Gastrocnemius medialis (tissue), 4 donors: ENCODE data around the gene SHANK1. TPM values are rescaled to one million over a fixed set of nuclear protein-coding genes. Genes with fewer than 3 reads are reported as not detected.

Experiments
- ATAC-seq, 2 donors: fragments of 150-250 bp; one replicate each; pipeline ENCODE4 v1.9.1; 2016
- DNase-seq, 2 donors: peaks; one replicate each; pipeline ENCODE4 v3.0.0-alpha.2; 2019
- H3K27ac ChIP-seq, 4 donors: fragments of 200-600 bp; sonication (generic); 1 replicate in 1 of 4; 2 replicates in 3 of 4; pipeline ENCODE4 v1.5.1; 2016 to 2018; ENCODE audit warnings: mild to moderate bottlenecking in 2 of 4, moderate library complexity in 1 of 4
- H3K27me3 ChIP-seq, 3 donors: fragments of 200-600 bp; sonication (generic) in 2 of 3; 1 replicate in 1 of 3; 2 replicates in 2 of 3; pipeline versions ENCODE4 v1.5.1 to v1.6.0; 2016 to 2019; ENCODE audit warnings: mild to moderate bottlenecking in 1 of 3, moderate library complexity in 1 of 3
- H3K36me3 ChIP-seq, 2 donors: fragments of 200-600 bp; sonication (generic) in 1 of 2; one replicate each; pipeline ENCODE4 v1.5.1; 2017 to 2018
- H3K4me1 ChIP-seq, 2 donors: fragments of 200-600 bp; sonication (generic) in 1 of 2; one replicate each; pipeline ENCODE4 v1.5.1; 2016 to 2017; ENCODE audit warnings: mild to moderate bottlenecking in 2 of 2
- H3K4me3 ChIP-seq, 4 donors: fragments of 200-600 bp; sonication (generic) in 3 of 4; 1 replicate in 1 of 4; 2 replicates in 3 of 4; pipeline ENCODE4 v1.5.1; 2016 to 2019; ENCODE audit warnings: mild to moderate bottlenecking in 2 of 4
- H3K9me3 ChIP-seq, 3 donors: fragments of 200-600 bp; sonication (generic) in 2 of 3; 1 replicate in 1 of 3; 2 replicates in 2 of 3; pipeline ENCODE4 v1.5.1; 2016 to 2019
- POLR2A ChIP-seq, 2 donors: fragments of 450-650 bp; IDR thresholded peaks; one replicate each; pipeline ENCODE4 v1.6.1; 2017; ENCODE audit warnings: antibody characterized with exemption in 2 of 2, mild to moderate bottlenecking in 2 of 2, moderate library complexity in 2 of 2
- in situ Hi-C, 4 donors: fragments of 200-750 bp; cut with MboI; loops; one replicate each; pipeline versions ENCODE4 v1.15.0 to v1.8.0; 2017; ENCODE audit warnings: low sequenced_read_pairs in 4 of 4
- intact Hi-C: fragments of 100-400 bp; cut with DNase I; formaldehyde crosslinking; loops from one replicate; pipeline ENCODE4 v1.15.1; 2023; ENCODE audit warnings: low total_unique reads
- total RNA-seq, 4 donors: library from RNA; depleted of rRNA; stranded (reverse); fragments of >200 nt; gene quantifications; one replicate each; pipeline versions ENCODE4 v1.1.0 to v1.2.3, GENCODE V29; 2016
- TF ChIP-seq, protein P1 (sequence below), 5 experiments: fragments of 450-650 bp in 3 of 5; fragments of 200-600 bp in 2 of 5; sonication (generic) in 2 of 5; IDR thresholded peaks in 4 of 5; conservative IDR thresholded peaks in 1 of 5; 1 replicate in 4 of 5; 2 replicates in 1 of 5; pipeline ENCODE4 v1.5.1; 2016 to 2019; ENCODE audit warnings: antibody characterized with exemption in 5 of 5, mild to moderate bottlenecking in 3 of 5, moderate library complexity in 3 of 5

SHANK1 gene
- total RNA-seq, 4 donors from 2014 or later, result 0.68 TPM; not detected in 3

DNA sequence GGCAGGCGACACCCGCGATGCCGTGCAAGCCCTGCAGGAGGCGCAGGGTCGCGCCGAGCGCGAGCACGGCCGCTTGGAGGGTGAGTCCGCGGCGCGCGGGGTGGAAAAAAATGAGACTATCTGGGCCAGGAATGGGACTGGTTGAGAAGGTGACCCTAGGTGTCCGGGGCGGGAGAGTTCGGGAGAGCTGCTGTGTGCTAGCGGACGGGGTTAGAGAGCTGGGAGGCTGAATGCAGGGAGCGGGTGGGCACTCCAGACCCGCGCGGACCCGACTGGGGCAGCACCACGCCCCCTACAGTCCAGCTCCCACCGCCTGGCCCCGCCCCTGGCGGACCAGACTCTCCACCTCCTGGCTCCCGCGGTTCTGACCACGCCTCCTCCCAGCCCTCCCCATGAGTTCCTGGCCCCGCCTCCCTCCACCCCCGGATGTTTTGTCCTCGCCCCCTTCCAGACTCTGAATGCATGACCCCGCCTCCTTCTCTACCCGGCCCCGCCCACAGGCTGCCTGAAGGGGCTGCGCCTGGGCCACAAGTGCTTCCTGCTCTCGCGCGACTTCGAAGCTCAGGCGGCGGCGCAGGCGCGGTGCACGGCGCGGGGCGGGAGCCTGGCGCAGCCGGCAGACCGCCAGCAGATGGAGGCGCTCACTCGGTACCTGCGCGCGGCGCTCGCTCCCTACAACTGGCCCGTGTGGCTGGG lies 5.1 kb upstream of the SHANK1 start:
- Histone ChIP-seq H3K36me3 (no peaks in the 10 kb centered on the region), H3K9me3 (no peaks in the 10 kb centered on the region), H3K4me3 (peak overlapping the region; percentile 51 to 58 (median 56)), H3K4me1 (peaks cover 0 to 5% of the 10 kb centered on the region in 2 donors), H3K27me3 (peaks cover 19 to 52% (median 45%) of the 10 kb centered on the region in 3 donors), H3K27ac (peak overlapping the region; percentile 16 to 49 (median 28))
- ATAC-seq (peak; percentile 86 to 94), DNase-seq (peak; percentile 85 to 92)
- intact Hi-C loops (loop anchor here (1.0 to 2.0 kb wide), 2 partner anchors 58 to 80 kb away; no protein-coding TSS in a partner anchor), in situ Hi-C loops (no loop called here)
- TF ChIP-seq, protein P1, sequence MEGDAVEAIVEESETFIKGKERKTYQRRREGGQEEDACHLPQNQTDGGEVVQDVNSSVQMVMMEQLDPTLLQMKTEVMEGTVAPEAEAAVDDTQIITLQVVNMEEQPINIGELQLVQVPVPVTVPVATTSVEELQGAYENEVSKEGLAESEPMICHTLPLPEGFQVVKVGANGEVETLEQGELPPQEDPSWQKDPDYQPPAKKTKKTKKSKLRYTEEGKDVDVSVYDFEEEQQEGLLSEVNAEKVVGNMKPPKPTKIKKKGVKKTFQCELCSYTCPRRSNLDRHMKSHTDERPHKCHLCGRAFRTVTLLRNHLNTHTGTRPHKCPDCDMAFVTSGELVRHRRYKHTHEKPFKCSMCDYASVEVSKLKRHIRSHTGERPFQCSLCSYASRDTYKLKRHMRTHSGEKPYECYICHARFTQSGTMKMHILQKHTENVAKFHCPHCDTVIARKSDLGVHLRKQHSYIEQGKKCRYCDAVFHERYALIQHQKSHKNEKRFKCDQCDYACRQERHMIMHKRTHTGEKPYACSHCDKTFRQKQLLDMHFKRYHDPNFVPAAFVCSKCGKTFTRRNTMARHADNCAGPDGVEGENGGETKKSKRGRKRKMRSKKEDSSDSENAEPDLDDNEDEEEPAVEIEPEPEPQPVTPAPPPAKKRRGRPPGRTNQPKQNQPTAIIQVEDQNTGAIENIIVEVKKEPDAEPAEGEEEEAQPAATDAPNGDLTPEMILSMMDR (IDR thresholded peaks at IDR 0.05 in 4 of 5, conservative IDR thresholded peaks at IDR 0.05 in 1 of 5), result peak; percentile 20 to 67 (median 44)
- TF ChIP-seq POLR2A (IDR thresholded peaks at IDR 0.05), result peak; percentile 14 to 32

DNA sequence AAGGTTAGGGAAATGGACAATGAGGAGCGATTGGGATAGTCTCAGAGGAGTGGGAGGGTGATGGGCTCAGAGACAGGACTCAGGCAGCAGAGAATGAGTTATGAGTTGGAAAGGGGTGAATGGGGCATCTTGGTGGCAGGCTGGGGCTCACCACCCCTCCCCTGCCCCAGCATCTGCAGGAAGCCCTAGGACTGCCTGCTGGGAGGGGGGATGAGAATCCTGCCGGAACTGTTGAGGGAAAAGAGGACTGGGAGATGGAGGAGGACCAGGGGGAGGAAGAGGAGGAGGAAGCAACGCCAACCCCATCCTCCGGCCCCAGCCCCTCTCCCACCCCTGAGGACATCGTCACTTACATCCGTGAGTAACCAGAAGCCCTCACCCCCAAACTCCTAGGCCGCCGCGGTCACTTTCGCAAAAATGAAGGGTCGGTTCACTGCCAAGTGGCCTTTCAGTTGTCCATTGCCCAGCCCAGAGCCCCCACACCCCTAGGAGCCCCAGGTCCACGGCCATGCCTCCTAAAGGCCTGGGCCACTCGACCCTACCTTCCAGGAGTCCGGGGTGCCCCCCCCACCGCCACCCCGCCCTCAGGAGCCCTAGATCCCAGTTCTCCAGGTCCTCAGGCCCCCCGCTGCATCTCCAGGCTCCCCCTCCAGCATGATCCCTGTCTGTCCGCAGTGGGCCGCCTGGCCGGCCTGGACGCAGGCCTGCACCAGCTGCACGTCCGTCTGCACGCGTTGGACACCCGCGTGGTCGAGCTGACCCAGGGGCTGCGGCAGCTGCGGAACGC lies 4.3 kb upstream of the SHANK1 start:
- peak overlapping the region in 3 of 4 donors; percentile 16 to 46 (median 21) for H3K27ac ChIP-seq
- intact Hi-C loops (loop anchor here (1.0 to 2.0 kb wide), 2 partner anchors 59 to 80 kb away; no protein-coding TSS in a partner anchor), in situ Hi-C loops (no loop called here)
- DNase-seq (no peak), ATAC-seq (no peak)
- no peaks in the 10 kb centered on the region for H3K9me3 ChIP-seq
- H3K4me1 ChIP-seq, result peaks cover 0 to 7% of the 10 kb centered on the region in 2 donors
- H3K27me3 ChIP-seq, result peaks cover 19 to 55% (median 49%) of the 10 kb centered on the region in 3 donors
- H3K4me3 ChIP-seq, result peak overlapping the region; percentile 51 to 58 (median 56)
- H3K36me3 ChIP-seq, result no peaks in the 10 kb centered on the region
- TF ChIP-seq, protein P1 (IDR thresholded peaks at IDR 0.05 in 4 of 5, conservative IDR thresholded peaks at IDR 0.05 in 1 of 5), result no peak
- no peak for TF ChIP-seq POLR2A (IDR thresholded peaks at IDR 0.05)

DNA sequence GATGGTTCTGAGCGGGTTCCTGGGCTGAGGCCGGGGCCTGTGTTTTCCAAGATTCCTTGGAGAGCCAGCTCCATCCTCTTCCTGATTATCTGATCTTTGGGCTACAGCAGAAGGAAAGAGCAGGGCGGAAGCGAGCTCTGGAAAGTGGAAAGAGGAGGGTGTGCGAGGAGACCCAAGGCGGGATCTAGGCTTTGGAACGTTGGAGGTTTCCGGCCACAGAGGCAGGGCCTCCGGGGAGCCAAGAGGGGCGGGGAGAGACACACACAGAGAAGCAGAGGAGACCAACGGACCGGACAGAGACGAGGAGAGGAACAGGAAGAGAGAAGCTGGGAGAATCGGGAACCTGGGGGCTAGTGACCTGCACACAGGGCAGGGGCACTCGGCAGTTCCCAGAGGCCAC lies 3.5 kb upstream of the SHANK1 start, which contains the start of gene CLEC11A:
Gene CLEC11A (plus strand): TSS at position 296 of the 400 bp plus-strand sequence. CDS start 162 bp downstream, outside the sequence.
- Histone ChIP-seq H3K9me3 (no peaks in the 10 kb centered on the region), H3K27me3 (peaks cover 19 to 62% (median 52%) of the 10 kb centered on the region in 3 donors), H3K4me3 (peak within 1 kb of the TSS; percentile 51 to 58 (median 56)), H3K4me1 (peaks cover 0 to 16% of the 10 kb centered on the region in 2 donors), H3K27ac (peak within 1 kb of the TSS in 3 of 4 donors; percentile 16 to 46 (median 21)), H3K36me3 (no peaks in the 10 kb centered on the region)
- in situ Hi-C loops (no loop called here), intact Hi-C loops (no loop called here)
- TF ChIP-seq, protein P1 (IDR thresholded peaks at IDR 0.05 in 4 of 5, conservative IDR thresholded peaks at IDR 0.05 in 1 of 5), result no peak
- TF ChIP-seq POLR2A (IDR thresholded peaks at IDR 0.05), result no peak
- DNase-seq, result no peak
- no peak for ATAC-seq

DNA sequence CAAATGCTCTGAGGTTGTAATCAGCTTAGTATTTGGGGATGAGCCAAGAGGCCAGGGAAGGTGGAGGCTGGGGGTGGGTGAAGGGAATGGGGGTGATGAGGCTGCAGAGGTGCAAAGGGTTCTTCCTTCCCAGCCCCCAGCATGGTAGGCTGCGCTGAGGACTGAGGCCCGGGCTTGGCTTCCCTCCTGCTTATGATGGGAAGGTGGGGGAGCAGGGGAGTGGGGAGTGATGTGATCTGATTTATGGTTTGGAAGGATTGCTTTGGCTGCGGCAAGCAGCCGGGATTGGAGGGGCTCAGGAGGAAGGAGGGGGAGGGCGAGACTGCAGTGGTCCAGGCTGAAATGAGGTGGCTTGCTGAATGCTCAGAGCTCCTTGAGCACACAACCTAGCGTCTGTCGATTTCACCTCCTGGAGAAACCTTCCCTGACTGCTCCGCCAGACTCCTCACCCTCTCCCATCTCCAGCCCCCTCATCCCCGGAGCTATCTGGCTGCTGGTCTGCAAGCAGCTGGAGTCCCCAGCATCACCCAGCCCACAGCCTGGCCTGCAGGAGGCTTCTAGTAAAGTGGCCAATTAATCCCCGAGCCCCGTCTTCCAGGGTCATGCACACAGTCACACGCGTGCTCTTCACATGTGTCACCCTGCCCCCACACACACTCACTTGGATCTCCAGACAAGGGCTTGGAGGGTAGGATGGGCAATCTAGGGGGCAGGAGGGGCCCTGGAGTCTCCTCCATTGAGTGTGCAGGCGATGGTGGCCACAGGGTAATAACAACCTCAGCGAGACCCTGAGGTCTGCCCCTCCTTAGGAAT lies 2.8 kb upstream of the SHANK1 start:
- Histone ChIP-seq H3K4me1 (peaks cover 0 to 17% of the 10 kb centered on the region in 2 donors), H3K36me3 (no peaks in the 10 kb centered on the region), H3K27ac (peak overlapping the region in 2 of 4 donors; percentile 13 to 14), H3K4me3 (peak overlapping the region in 1 of 4 donors; percentile 55), H3K9me3 (no peaks in the 10 kb centered on the region), H3K27me3 (peaks cover 25 to 64% (median 55%) of the 10 kb centered on the region in 3 donors)
- ATAC-seq (no peak), DNase-seq (no peak)
- TF ChIP-seq, protein P1 (IDR thresholded peaks at IDR 0.05 in 4 of 5, conservative IDR thresholded peaks at IDR 0.05 in 1 of 5), result no peak
- no peak for TF ChIP-seq POLR2A (IDR thresholded peaks at IDR 0.05)
- in situ Hi-C loops (no loop called here), intact Hi-C loops (no loop called here)
